Suppressor macrophage (primary cell): Measurements from ENCODE around the gene ABCG4.
A peak's percentile ranks its signal among the peaks of the same experiment; 100 is the strongest.
"Not testable (repeated sequence)": the region's sequence is repeated elsewhere in the genome, so short reads cannot be mapped to it uniquely, and the experiment has no call there.

Source experiments
- DNase-seq, 4 experiments: peaks; one replicate each; pipeline ENCODE4 v3.0.0-alpha.2; 2020 to 2022

ABCG4 gene

DNA sequence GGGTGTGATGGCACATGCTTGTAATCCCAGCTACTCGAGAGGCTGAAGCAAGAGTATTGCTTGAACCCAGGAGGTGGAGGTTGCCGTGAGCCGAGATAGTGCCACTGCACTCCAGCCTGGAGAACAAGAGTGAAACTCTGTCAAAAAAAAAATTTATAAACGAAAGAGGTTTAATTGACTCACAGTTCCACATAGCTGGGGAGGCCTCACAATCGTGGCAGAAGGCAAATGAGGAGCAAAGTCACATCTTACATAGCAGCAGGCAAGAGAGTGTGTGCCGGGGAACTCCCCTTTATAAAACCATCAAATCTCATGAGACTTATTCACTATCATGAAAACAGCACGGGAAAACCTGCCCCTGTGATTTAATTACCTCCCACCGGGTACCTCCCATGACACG is 35.5 kb downstream of the ABCG4 start:
- not testable (repeated sequence) for DNase-seq

DNA sequence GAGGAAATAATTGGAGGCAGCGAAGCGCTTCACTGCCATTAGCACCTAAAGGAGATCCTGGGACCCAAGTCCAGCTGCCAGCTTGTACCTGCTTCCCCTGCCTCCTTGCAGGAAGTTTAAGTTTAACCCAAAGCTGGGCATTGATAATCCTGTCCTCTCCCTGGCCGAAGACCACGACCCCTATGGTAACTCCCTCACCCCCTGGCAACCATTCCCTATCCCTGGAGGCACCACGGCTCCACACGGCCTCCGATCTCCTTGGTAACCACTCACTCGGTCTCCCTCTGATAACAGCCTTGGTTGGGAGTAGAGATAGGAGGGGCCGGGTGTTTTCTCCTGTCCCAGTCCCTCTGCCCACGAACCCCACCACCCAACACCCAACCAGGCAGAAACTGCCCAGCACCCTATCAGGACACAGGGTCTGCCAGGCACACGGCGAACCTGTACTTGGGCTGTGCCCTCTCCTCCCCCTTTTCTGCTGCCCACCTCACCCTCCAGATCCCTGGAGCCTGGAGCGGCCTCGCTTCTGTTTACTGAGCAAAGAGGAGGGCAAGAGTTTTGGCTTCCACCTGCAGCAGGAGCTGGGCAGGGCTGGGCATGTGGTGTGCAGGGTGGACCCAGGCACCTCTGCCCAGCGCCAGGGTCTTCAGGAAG is 37.3 kb downstream of the ABCG4 start:
- no peak for DNase-seq

DNA sequence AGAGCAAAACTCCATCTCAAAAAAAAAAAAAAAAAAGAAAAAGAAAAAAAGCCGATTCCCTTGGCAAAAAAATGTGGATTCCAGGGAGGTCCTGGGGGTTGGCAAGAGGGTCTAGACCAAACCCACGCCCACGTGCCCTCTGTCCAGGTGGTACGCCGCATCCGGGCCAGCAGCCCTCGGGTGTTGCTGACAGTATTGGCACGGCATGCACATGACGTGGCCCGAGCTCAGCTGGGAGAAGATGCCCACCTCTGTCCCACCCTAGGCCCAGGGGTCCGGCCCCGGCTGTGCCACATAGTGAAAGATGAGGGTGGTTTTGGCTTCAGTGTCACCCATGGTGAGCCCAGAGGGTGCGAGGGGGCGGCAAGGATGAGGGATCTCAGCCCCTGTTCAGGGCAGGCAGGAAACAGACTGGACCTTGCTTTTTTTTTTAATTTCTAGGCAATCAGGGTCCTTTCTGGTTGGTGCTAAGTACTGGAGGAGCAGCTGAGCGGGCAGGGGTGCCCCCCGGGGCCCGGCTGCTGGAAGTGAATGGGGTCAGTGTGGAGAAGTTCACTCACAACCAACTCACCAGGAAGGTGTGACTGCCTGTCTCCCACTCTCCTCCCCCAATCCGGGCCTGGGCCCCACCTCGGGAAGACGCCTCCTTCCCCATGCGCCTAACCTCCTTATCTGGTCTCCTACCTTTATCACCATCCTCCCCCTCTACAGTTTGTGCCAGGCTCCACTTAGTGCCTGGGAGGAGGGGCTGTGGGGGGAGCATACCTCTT is 38.5 kb downstream of the ABCG4 start:
- DNase-seq: no peak

DNA sequence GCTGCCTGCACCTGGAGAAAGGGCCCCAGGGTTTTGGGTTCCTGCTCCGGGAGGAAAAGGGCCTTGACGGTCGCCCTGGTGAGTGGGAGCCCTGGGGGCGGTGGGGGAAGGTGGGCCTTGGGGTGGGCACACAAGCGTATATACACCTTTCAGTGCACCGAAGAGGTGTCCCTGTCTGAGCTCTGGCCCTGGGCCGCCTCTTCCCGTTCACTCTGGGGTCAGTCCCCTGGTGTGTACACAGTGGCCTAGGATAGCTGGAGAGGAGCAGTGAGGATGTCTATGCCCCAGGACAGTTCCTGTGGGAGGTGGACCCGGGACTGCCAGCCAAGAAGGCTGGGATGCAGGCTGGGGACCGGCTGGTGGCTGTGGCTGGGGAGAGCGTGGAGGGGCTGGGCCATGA is 39.2 kb downstream of the ABCG4 start:
- DNase-seq: no peak

DNA sequence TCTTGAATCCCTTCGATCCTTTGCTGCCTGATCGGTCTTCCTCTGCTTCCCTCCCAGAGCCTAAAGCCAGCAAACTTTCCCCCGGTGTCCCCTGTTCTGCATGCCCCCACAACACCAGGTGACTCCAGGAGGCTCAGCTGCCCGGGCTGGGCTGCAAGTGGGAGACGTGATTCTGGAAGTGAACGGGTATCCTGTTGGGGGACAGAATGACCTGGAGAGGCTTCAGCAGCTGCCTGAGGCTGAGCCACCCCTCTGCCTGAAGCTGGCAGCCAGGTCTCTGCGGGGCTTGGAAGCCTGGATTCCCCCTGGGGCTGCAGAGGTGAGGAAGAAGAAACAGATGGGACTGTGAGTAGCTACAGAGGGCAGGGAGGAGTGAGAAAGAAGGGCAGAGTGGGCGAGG is 40.0 kb downstream of the ABCG4 start:
- no peak for DNase-seq

DNA sequence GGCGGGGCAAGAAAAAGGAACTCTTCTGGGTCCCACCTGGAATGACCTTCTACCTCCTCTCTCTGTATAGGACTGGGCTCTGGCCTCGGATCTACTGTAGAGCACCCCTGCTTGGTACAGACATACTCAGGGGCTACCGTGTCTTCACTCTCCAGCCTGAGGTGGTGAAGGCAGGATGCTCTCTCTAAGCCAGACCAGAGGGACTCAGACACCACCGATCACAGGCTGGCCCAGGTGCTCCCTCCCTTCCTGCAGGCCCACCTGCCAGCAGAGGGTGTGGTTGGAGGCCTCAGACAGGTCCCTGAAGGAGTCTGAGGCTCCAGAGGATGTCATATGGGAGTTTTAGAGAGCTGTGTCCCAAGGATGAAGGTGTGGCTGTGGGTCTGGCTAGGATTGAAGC is 40.5 kb downstream of the ABCG4 start:
- DNase-seq: no peak

DNA sequence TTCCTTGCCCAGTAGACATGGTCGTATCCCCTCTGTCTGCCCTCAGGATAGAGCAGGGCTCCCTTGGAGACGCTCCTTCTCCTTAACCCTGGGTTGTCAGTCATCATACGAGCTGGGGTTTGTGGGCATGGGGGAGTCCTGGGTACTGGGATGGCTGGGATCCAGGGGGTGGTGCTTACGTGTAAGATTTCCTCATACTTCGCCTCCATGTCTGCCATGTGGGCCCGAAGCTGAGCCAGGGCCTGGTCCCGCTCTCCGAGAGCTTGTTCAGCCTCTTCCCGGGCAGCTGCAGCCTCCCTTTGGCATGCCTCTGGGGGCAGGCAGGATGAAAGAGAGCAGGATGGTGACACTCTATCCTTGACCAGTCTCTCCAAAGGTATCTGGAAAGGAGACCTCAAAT is 41.7 kb downstream of the ABCG4 start:
- no peak for DNase-seq

DNA sequence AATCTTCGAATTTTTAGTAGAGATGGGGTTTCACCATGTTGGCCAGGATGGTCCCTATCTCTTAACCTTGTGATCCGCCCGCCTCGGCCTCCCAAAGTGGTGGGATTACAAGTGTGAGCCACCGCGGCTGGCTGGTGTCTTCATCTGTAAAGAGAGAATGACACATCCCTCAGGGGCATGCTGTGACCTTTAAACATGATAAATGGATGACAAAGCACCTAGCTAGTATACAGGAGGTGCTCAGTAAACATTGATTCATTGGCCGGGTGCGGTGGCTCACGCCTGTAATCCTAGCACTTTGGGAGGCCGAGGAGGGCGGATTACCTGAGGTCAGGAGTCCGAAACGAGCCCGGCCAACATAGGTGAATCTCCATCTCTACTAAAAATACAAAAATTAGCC is 42.4 kb downstream of the ABCG4 start:
- DNase-seq: not testable (repeated sequence)

DNA sequence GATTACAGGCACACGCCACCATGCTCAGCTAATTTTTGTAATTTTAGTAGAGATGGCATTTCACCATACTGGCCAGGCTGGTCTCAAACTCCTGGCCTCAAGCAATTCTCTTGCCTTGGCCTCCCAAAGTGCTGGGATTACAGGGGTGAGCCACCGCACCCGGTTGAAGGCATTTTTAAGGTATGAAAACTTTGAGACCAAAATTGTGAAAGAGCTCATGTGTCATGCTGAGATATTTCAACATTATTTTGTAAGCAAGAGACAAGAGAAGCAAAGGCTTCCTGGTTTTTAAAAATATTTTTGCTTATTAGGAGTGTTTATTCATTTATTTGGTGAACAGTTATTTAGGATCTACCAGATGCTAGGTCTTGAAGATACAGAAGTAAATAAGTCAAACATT is 43.3 kb downstream of the ABCG4 start:
- DNase-seq: peak; percentile 54 to 88 (median 73)

DNA sequence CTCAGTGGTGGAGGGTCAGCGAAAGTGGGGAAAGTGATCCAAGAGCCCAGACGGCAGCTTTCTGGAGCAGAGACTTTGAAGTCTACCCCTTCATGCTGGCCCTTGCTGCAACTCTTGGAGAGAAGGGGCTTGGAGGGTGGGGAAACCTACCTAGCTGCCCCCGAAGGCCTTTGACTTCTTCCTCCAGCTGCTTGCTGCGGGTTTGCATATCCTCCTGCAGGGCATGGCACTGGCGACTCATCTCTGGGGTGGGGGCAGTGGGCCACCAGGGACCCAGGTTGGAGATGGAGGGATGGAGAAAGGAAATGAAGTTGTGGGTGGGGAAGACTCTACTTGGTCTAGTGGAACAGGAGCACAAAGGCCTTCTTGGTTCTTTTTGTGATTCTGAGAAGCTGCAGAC is 44.1 kb downstream of the ABCG4 start:
- no peak for DNase-seq

DNA sequence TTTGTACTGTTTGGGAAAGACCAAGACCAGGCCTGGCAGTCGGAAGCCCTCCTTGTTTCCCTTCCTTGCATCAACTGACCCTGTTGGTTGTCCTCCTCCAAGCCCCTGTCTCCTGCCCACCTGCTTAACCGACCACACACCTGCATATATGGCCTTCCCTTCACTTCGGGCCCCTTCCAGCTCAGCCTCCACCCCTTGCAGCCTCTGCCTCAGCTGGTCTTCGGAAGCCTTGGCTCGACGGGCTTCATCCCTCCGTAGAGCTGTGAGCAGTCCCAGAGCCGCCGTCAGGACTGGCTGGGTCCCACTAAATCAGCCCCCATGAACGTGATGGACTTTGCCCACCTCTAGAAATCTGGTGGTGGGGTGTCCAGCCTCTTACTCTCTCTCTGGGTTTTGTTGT is 44.8 kb downstream of the ABCG4 start:
- no peak for DNase-seq

DNA sequence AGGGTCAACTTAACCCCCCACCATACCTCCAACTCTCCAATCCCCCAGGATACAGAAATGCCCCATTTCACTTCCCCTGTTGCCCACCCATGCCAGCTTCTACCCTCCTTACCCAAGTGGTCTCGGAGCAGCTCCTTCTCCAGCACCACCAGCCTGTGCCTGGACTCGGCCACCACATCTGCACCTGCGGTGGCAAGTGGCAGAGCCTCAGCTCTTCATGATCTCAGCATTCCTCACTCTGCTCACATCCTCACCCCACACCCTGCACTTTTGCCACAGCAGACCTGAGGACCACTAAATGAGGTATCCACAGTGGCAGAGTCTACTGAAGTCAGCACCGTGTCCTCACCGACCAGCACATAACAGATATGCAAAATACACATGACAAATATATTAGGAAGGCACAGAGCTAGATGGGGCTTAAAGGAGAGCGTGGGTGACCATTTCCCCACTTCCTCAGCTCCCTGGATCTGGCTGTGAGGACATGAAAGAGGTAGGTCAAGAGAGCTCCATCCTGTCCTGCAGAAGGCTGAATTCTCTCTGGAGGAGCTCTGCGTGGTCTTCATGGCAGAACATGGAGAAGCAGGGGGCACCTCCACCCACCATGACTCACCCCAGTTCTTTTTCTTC is 46.1 kb downstream of the ABCG4 start:
- DNase-seq: peak; percentile 28 to 62 (median 56)

DNA sequence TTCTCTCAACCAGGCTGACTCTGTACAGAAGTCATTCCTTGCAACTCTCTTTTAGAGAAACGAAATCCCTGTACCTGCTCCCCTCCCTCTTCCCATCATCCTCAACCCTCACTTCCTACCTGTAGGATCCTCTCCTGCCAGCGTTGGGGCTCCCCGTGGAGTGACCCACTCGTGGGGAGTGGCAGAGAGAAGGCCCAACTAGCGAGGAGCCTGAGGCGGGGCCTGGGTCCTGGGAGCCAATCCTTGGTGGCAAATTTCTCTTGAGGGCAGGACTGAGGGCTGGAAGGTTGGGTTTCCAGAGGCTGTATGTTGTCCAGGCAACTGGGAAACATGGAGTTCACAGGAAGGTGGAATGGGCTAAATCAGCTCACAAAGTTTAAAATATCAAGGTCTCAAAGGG is 46.8 kb downstream of the ABCG4 start:
- DNase-seq: peak in 3 of 4 experiments; percentile 13 to 35 (median 34)

DNA sequence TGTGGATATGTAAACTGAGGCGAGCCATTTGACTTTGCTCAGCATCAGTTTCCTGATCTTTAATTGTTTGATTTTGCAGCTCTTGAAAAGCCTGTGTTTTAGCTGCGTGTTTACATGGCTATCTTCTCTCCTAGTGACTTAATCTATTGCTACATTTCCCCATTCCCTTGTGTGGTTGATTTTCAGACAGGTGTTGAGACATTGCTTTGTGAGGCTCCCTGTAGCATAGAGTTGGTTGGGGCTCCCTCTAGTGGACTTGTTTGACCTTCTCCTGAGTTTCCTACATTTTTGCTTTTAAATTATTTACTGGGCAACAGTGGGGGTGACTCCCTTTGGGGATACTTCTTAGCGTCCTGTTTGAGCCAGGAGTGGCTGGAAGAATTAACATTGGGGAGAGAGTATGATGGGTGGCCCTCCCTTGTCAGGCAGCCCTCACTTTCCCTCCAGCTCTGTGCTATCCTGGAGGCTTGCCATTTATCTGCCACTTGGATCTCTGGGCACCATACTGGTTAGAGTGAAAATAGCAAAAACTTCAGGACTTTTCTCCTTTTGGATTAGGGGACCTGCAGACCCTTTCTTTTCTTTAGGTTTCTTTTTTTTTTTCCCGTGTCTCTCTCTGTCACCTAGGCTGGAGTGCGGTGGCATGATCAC is 48.1 kb downstream of the ABCG4 start:
- DNase-seq: peak; percentile 87 to 94 (median 88)

DNA sequence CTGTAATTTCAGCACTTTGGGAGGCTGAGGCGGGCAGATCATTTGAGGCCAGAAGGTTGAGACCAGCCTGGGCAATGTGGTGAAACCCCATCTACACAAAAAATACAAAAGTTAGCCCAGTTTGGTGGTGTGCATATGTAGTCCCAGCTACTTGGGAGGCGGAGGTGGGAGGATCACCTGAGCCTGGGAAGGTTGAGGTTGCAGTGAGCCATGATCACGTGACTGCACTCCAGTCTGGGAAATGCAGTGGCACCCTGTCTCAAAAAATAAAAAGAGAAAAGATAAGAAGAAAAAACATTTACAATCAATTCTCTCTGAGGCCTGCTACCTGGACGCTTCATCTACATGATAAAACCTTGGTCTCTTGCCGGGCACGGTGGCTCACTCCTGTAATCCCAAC is 50.1 kb downstream of the ABCG4 start:
- no peak for DNase-seq

DNA sequence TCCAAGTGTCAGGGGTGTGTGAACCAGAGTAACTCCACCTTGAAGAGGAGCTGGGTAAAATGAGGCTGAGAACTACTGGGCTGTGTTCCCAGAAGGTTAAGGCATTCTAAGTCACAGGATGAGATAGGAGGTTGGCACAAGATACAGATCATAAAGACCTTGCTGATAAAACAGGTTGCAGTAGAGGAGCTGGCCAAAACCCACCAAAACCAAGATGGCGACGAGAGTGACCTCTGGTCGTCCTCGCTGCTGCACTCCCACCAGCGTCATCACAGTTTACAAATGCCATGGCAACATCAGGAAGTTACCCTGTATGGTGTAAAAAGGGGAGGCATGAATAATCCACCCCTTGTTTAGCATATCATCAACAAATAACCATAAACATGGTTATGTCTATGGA is 52.4 kb downstream of the ABCG4 start:
- not testable (repeated sequence) for DNase-seq

DNA sequence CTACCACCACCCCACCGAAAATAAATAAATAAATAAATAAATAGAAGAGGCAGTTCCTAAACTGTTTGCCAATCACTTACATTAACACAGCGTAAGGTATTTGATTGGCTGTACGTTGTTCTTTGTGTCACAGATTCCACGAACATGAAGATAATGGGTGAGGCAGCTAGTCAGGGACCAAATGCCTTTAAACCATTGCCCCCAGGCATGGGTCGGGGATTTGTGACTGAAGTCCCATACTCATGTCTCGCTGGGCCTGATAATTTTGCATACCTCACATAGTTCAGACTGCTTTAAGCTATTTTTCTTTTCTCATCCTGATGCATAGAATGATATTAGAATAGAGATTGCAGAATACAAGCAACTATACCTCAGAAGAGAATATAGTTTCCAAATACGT is 53.7 kb downstream of the ABCG4 start:
- DNase-seq: no peak

DNA sequence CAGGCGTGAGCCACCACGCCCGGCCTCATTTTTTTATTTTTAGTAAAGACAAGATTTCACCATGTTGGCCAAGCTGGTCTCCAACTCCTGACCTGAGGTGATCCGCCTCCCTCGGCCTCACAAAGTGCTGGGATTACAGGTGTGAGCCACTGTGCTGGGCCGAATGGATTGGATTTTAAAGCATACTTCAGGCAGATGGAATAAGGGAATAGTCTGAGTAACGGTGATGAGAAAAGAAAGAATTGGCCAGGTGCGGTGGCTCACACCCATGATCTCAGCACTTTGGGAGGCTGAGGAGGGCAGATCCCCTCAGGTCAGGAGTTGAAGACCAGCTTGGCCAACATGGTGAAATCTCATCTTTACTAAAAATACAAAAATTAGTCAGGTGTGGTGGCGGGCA is 55.2 kb downstream of the ABCG4 start:
- DNase-seq: no peak

DNA sequence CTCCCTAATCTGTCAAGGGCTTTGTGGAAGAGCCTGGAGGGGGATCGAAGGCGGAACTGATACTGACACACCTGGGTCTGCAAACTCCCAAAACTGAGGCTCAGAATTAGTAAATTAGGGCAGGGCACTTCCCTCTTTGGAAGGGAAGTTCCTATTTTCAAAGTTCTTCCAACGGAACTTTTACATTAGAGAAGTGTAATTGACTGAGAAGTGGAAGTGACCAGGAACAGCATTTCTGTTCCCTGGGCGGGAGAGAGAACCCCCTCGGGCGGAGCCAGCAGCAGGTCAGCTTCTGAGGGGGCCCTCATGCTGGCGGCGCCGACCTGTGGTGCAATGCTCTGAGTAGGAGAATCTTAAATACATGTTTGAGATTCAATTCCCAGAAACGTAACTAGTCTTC is 56.2 kb downstream of the ABCG4 start:
- DNase-seq: peak; percentile 66 to 87 (median 86)

DNA sequence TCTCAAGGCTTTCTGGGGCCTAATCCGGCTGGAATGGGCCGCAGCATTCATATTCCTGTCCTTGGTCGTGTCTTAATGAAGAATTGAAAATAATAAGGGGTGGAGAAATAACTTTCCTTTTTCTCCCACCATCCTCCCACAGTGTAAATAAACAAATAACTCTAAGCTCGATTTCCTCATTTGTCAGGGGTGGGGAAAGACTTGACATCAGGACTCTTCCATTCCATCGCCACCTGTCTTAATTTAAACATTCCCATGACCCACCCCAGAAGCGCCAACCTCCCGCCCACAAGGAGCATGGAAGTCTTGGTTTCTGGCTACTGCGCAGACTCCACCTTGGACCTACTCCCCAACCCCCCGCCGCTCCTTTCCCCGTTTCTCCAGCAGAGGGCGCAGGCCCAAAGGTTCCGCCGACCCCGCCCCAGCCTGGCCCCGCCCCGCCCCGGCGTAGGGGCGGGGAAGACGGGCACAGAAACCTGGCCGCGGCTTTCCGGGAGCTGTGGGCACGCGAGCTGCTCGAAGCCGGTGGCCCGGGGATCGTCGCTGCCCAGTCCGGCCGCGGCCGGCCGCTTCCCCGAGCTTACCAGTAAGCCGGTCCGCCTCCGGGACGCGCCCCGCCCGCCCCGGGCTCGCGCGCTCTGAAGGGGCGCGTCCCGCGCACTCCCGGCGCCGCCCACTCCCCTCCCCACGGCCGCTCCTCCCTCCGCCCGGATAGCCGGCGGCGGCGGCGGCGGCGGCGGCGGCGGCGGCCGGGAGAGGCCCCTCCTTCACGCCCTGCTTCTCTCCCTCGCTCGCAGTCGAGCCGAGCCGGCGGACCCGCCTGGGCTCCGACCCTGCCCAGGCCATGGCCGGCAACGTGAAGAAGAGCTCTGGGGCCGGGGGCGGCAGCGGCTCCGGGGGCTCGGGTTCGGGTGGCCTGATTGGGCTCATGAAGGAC is 57.0 kb downstream of the ABCG4 start, which contains the start of gene CBL:
CBL (plus strand) TSS at position 766 of the 937 bp plus-strand sequence; CDS start at position 845, 79 bp downstream.
- peak; percentile 93 to 98 (median 97) for DNase-seq

DNA sequence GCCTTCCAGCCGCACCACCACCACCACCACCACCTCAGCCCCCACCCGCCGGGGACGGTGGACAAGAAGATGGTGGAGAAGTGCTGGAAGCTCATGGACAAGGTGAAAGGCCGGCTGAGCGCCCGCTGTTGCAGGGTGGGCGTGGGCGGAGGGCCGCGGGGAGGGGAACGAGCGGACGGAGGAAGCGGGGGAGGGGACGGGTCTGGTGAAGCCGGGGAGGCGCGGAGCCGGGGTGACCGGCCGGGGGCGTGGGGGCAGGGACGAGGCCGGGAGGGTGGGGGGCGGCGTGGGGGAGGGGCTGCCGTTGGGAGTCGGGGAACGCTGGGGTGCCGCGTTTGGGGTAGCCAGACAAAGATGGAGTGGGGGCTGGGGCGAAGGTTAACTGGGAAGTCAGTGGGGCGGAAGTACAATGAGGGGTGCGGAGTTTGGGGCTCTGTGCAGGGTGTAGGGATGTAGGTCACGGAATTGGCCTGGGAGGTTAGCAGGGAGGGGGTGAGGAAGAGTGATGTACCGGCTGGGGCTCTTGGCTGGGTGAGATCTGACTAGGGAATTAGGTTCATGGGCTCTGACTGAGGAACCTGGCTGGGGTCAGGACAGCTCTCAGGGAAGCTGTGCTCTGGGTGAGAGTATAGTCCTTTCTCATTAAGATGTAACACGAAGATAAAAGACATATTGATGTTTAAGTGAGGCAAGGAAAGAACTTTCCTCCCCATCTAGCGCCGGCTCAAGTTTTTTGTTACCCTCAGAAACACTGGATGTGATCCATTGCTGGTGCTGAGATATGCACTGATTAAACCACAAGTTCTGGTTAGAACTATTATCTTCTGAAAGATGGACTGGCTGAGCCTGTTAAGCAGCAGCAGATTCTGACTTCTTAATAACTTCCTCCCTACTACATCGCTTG is 57.9 kb downstream of the ABCG4 start:
- DNase-seq: peak; percentile 70 to 92 (median 83)
